ENCODE data around the gene PRDM16. TPM values are rescaled to one million over a fixed set of nuclear protein-coding genes. Genes with fewer than 3 reads are reported as not detected.

Gene PRDM16
- total and polyA plus RNA-seq, 3 donors from 2014 or later, result 2.1 to 5.6 (median 4.7) TPM

DNA sequence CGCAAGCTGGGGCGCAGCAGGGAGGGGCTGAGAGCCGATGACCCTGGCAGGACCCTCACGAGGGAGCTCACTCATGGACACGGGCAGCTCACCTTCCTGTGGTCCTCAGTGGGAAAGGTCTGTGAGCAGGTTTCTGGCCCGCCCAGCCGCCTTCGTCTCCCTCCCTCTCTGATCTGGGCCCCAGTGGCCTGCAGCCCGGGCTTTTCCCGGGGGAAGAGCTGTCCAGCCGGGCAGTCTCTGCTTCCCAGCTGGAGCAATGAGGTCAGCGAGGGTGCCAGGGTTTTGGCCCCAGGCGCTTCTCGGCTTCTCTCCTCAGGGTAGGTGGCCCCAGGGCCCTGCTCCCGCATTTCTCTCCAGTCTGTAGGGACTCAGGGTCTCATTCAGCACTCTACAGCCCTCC, 363.3 kb downstream of the PRDM16 start:
- Histone ChIP-seq H3K27ac (no peak overlapping the region), H3K4me3 (no peak overlapping the region), H3K27me3 (no peaks in the 10 kb centered on the region), H3K36me3 (ENCODE audit: low read depth, missing control alignments) (no peaks in the 10 kb centered on the region), H3K9me3 (no peaks in the 10 kb centered on the region), H3K4me1 (no peaks in the 10 kb centered on the region)
- no peak for DNase-seq
- intact Hi-C loops (cut with DNase I; ENCODE audit: low total_unique reads), result no loop called here
- TF ChIP-seq POLR2A (IDR thresholded peaks at IDR 0.05), result no peak
- TF ChIP-seq, protein P1, sequence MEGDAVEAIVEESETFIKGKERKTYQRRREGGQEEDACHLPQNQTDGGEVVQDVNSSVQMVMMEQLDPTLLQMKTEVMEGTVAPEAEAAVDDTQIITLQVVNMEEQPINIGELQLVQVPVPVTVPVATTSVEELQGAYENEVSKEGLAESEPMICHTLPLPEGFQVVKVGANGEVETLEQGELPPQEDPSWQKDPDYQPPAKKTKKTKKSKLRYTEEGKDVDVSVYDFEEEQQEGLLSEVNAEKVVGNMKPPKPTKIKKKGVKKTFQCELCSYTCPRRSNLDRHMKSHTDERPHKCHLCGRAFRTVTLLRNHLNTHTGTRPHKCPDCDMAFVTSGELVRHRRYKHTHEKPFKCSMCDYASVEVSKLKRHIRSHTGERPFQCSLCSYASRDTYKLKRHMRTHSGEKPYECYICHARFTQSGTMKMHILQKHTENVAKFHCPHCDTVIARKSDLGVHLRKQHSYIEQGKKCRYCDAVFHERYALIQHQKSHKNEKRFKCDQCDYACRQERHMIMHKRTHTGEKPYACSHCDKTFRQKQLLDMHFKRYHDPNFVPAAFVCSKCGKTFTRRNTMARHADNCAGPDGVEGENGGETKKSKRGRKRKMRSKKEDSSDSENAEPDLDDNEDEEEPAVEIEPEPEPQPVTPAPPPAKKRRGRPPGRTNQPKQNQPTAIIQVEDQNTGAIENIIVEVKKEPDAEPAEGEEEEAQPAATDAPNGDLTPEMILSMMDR (IDR thresholded peaks at IDR 0.05), result no peak
- WGBS, 2 donors, result 75 to 78% methylated on average over 5 to 14 of the region's 15 CpGs

DNA sequence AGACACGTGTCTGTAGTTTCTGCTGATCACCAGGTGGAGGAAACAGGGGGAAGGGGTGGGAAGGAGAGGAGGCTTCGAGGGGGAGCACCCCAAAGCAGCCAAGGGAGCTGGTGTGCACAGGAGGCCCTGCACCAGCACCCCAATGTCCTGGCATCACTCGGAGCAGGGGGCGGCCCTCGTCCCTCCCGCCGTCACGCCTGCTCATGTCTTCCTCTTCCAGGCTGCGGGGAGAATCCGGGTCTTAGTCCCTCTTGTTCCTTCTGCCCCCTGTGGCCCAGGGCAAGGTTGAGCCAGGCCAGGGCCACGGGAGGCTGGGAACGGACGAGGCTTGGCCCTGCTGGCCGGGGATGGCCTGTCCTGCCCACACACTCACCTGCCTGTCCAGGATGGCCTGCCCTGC, 364.1 kb downstream of the PRDM16 start:
- intact Hi-C loops (cut with DNase I; ENCODE audit: low total_unique reads), result no loop called here
- H3K9me3 ChIP-seq, result no peaks in the 10 kb centered on the region
- H3K36me3 ChIP-seq (ENCODE audit: low read depth, missing control alignments), result no peaks in the 10 kb centered on the region
- WGBS, 2 donors, result 85 to 94% methylated on average over 14 of the region's 14 CpGs
- no peak overlapping the region for H3K4me3 ChIP-seq
- TF ChIP-seq, protein P1 (IDR thresholded peaks at IDR 0.05), result no peak
- TF ChIP-seq POLR2A (IDR thresholded peaks at IDR 0.05), result no peak
- DNase-seq, result no peak
- no peaks in the 10 kb centered on the region for H3K27me3 ChIP-seq
- H3K27ac ChIP-seq, result no peak overlapping the region
- H3K4me1 ChIP-seq, result no peaks in the 10 kb centered on the region

DNA sequence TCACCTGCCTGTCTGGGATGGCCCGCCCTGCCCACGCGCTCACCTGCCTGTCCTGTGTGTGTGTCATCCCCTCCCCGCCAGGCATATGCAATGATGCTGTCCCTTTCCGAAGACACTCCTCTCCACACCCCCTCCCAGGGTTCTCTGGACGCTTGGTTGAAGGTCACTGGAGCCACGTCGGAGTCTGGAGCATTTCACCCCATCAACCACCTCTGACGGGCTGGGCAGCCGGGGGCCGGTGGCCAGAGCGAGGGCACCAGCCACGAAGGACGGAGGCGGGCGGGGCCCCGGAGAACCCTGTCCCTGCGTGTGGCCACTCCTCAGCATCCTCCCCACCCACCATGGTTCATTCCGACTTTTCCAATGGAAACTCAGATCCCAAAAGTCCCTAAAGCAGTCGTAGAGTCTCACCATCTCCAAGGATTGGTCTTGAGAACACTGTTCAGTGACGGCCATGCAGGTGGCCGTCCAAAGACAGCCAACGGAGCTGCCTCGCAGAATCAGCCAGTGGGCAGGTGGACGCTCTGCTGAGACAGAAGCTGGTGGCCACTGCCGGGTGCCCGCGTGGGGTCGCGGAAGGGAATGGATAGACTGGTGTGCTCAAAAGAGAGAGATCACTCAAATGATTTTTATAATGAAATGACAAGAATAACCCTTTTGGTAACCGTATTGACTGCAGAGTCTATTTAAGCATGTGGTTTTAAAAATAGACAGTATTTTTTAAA, 364.8 kb downstream of the PRDM16 start:
- Histone ChIP-seq H3K27ac (no peak overlapping the region), H3K36me3 (ENCODE audit: low read depth, missing control alignments) (no peaks in the 10 kb centered on the region)
- intact Hi-C loops (cut with DNase I; ENCODE audit: low total_unique reads), result no loop called here

DNA sequence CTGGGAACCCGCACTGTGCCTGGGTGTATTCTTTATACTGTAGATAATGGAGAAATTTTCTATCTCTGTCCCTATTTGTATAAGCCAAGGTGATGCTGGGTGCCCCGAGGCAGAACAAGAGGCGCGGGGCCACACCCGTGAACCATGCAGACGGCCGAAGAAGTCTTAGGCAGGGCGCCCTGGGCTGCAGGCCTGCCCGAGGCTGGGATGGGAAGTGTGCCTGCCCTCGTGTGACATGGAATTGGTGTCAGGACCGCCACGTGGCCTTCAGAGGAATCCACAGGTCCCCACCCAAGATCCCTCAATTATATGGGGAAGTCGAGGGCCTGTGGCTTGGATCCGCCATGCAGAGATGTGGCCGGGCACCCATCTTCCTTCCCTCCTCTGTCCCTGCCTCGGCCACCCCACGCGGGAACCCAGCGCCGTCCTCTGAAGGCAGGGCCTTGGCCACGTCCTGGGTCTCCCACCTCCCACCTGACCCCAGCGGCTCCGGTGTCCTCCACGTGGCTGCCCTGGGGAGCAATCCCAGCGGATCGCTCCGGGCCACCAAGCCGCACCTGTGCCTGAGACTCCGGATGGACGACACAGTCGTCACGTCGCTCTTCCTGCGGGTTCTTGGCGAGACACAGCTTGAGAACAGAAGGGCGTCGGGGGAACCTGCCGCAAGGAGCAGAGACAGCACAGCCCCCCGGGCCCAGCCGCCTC, 365.6 kb downstream of the PRDM16 start:
- H3K27ac ChIP-seq, result no peak overlapping the region
- H3K36me3 ChIP-seq (ENCODE audit: low read depth, missing control alignments), result no peaks in the 10 kb centered on the region
- no peak for TF ChIP-seq POLR2A (IDR thresholded peaks at IDR 0.05)
- TF ChIP-seq, protein P1 (IDR thresholded peaks at IDR 0.05), result no peak
- WGBS, 2 donors, result 93 to 94% methylated on average over 30 to 40 of the region's 40 CpGs
- H3K27me3 ChIP-seq, result no peaks in the 10 kb centered on the region
- H3K4me1 ChIP-seq, result no peaks in the 10 kb centered on the region
- H3K4me3 ChIP-seq, result no peak overlapping the region
- H3K9me3 ChIP-seq, result no peaks in the 10 kb centered on the region
- DNase-seq, result no peak
- intact Hi-C loops (cut with DNase I; ENCODE audit: low total_unique reads), result no loop called here

More for the DNA sequence above, 364.8 kb downstream of the PRDM16 start:
- 93 to 97% methylated on average over 25 to 31 of the region's 31 CpGs for WGBS, 2 donors
- TF ChIP-seq POLR2A (IDR thresholded peaks at IDR 0.05), result no peak
- TF ChIP-seq, protein P1 (IDR thresholded peaks at IDR 0.05), result no peak
- Histone ChIP-seq H3K4me1 (no peaks in the 10 kb centered on the region), H3K4me3 (no peak overlapping the region), H3K9me3 (no peaks in the 10 kb centered on the region), H3K27me3 (no peaks in the 10 kb centered on the region)
- no peak for DNase-seq

All from testis (tissue), 3 donors.